Ovary (tissue), 3 donors: ENCODE results near the gene TTC39B.

Experiments used
- POLR2A ChIP-seq: fragments of 450-650 bp; IDR thresholded peaks from one replicate; pipeline ENCODE4 v1.6.1; 2017; ENCODE audit warnings: antibody characterized with exemption, mild to moderate bottlenecking, moderate library complexity
- TF ChIP-seq, protein P1 (sequence below), 3 donors: fragments of 450-650 bp in 2 of 3; fragments of 200-600 bp in 1 of 3; IDR thresholded peaks; one replicate each; pipeline versions ENCODE4 v1.5.1 to v1.8.0; 2016 to 2022; ENCODE audit warnings: antibody characterized with exemption in 3 of 3, mild to moderate bottlenecking in 1 of 3
- donor health status: DM: no; HTN: no; CAD: no.

GRCh38 chr9:15329539-15330109, 22.6 kb upstream of the TTC39B start:
- TF ChIP-seq, protein P1, sequence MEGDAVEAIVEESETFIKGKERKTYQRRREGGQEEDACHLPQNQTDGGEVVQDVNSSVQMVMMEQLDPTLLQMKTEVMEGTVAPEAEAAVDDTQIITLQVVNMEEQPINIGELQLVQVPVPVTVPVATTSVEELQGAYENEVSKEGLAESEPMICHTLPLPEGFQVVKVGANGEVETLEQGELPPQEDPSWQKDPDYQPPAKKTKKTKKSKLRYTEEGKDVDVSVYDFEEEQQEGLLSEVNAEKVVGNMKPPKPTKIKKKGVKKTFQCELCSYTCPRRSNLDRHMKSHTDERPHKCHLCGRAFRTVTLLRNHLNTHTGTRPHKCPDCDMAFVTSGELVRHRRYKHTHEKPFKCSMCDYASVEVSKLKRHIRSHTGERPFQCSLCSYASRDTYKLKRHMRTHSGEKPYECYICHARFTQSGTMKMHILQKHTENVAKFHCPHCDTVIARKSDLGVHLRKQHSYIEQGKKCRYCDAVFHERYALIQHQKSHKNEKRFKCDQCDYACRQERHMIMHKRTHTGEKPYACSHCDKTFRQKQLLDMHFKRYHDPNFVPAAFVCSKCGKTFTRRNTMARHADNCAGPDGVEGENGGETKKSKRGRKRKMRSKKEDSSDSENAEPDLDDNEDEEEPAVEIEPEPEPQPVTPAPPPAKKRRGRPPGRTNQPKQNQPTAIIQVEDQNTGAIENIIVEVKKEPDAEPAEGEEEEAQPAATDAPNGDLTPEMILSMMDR (IDR thresholded peaks at IDR 0.05): no peak
- no peak for TF ChIP-seq POLR2A
